ENCODE results near the gene ALDH1L2. TPM values are rescaled to one million over a fixed set of nuclear protein-coding genes. Genes with fewer than 3 reads are reported as not detected.
"Not testable (repeated sequence)": the region's sequence is repeated elsewhere in the genome, so short reads cannot be mapped to it uniquely, and the experiment has no call there.

The ALDH1L2 gene
- total RNA-seq, 4 donors from 2014 or later: 0.95 to 4.0 (median 1.7) TPM

DNA sequence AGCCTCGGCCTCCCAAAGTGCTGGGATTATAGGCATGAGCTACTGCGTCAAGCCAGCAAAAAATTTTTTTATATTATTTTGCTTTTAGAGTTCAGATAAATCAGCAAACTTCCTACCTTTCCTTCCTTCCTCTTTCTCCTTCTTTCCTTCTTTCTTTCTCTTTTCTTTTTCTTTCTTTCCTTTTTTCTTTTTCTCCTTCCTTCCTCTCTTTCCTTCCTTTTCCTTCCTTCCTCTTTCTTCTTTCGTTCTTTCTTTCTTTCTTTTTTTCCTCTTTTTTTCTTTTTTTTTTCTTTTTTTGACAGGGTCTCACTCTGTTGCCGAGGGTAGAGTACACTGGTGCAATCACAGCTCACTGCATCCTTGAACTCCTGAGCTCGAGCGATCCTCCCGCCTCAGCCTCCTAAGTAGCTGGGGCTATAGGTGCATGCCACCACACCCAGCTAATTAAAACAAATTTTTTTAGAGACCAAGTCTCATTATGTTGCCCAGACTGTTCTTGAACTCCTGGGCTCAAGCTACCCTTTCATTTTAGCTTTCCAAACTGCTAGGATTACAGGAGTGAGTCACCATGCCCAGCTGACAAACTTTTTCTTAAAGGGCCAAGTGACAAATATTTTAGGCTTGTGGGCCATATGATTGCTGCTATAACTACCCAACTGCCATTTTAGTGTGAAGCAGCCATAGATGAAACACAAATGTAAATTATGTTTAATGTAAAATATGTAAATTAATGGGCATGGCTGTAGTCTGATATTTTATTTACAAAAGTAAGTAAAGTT lies 16.1 kb upstream of the ALDH1L2 start:
- H3K27ac ChIP-seq: no peak overlapping the region
- ATAC-seq (no peak), DNase-seq (no peak)

DNA sequence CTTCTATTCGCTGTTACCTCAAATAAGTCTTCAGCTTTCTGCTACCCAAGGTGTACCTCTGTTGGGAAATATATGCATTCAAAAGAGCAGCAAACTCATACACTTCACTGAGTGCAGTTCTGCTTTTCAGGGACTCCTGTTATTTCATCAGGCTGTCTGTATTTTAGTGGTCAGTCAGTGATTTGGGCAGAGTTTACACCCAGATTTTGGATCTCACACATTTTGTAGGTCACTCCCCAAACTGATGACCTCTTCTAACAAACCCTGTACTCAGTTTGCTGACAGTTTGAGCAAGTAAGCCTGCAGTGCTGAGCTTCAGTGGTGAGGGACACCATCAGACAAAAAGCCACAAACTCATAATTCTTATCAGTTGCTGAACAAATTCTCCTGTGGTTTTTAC lies 15.1 kb upstream of the ALDH1L2 start:
- TF ChIP-seq, protein P1, sequence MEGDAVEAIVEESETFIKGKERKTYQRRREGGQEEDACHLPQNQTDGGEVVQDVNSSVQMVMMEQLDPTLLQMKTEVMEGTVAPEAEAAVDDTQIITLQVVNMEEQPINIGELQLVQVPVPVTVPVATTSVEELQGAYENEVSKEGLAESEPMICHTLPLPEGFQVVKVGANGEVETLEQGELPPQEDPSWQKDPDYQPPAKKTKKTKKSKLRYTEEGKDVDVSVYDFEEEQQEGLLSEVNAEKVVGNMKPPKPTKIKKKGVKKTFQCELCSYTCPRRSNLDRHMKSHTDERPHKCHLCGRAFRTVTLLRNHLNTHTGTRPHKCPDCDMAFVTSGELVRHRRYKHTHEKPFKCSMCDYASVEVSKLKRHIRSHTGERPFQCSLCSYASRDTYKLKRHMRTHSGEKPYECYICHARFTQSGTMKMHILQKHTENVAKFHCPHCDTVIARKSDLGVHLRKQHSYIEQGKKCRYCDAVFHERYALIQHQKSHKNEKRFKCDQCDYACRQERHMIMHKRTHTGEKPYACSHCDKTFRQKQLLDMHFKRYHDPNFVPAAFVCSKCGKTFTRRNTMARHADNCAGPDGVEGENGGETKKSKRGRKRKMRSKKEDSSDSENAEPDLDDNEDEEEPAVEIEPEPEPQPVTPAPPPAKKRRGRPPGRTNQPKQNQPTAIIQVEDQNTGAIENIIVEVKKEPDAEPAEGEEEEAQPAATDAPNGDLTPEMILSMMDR (IDR thresholded peaks at IDR 0.05 in 4 of 5, conservative IDR thresholded peaks at IDR 0.05 in 1 of 5): no peak
- no peak for TF ChIP-seq POLR2A (IDR thresholded peaks at IDR 0.05)

More for the DNA sequence above, 16.1 kb upstream of the ALDH1L2 start:
- TF ChIP-seq POLR2A (IDR thresholded peaks at IDR 0.05): no peak
- TF ChIP-seq, protein P1 (IDR thresholded peaks at IDR 0.05 in 4 of 5, conservative IDR thresholded peaks at IDR 0.05 in 1 of 5): no peak
- H3K36me3 ChIP-seq: no peaks in the 10 kb centered on the region
- intact Hi-C loops (cut with DNase I; ENCODE audit: low total_unique reads): no loop called here
- in situ Hi-C loops (cut with MboI; ENCODE audit: low sequenced_read_pairs in 4 of 4): loop anchor here in 1 of 4 donors (25.0 kb wide), 1 partner anchor 1138 kb away; the partner anchor contains the start of gene TDG
- H3K4me1 ChIP-seq: no peaks in the 10 kb centered on the region
- no peaks in the 10 kb centered on the region for H3K27me3 ChIP-seq
- no peak overlapping the region for H3K4me3 ChIP-seq
- no peaks in the 10 kb centered on the region for H3K9me3 ChIP-seq

DNA sequence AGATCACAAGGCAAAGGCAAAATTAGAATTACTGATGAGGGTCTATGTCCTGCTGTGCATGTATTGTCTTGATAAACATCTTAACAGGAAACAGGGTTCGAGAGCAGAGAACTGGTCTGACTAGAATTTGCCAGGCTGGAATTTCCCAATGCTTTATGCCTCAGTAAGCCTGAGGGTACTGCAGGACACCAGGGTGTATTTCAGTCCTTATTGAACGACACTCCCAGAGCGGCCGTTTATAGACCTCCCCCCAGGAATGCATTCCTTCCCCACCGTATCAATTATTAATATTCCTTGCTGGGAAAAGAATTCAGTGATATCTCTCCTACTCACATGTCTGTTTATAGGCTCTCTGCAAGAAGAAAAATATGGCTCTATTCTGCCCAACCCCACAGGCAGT lies 11.1 kb upstream of the ALDH1L2 start:
- H3K27ac ChIP-seq; H3K4me1 ChIP-seq; H3K27me3 ChIP-seq; ATAC-seq; H3K9me3 ChIP-seq; in situ Hi-C loops (cut with MboI; ENCODE audit: low sequenced_read_pairs in 4 of 4); H3K36me3 ChIP-seq; DNase-seq; intact Hi-C loops (cut with DNase I; ENCODE audit: low total_unique reads); H3K4me3 ChIP-seq: not testable (repeated sequence)

More for the DNA sequence above, 15.1 kb upstream of the ALDH1L2 start:
- ATAC-seq: no peak
- no peak for DNase-seq
- H3K27ac ChIP-seq: no peak overlapping the region
- in situ Hi-C loops (cut with MboI; ENCODE audit: low sequenced_read_pairs in 4 of 4): no loop called here
- H3K27me3 ChIP-seq: no peaks in the 10 kb centered on the region
- H3K9me3 ChIP-seq: no peaks in the 10 kb centered on the region
- H3K36me3 ChIP-seq: no peaks in the 10 kb centered on the region
- H3K4me3 ChIP-seq: no peak overlapping the region
- H3K4me1 ChIP-seq: no peaks in the 10 kb centered on the region
- intact Hi-C loops (cut with DNase I; ENCODE audit: low total_unique reads): no loop called here

DNA sequence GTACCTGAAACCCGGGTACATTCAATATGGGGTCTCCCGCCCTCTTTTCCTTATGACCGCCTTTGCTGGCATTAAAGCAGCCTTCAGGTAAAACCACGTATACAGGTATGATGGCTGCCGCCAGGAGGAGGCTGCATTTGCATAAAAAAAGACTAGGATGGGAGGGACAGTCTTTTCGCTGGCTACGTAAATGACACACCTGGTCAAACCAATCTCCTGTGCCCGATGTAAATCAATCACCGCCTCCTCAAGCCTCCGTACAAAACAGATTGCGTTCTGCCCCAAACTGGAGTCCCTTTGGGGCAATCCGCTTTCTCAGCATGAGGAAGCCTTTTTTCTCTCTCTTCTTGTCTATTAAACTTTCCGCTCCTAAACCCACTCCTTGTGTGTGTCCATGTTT lies 8.1 kb upstream of the ALDH1L2 start:
- ATAC-seq: no peak
- intact Hi-C loops (cut with DNase I; ENCODE audit: low total_unique reads): no loop called here
- TF ChIP-seq POLR2A (IDR thresholded peaks at IDR 0.05): no peak
- TF ChIP-seq, protein P1 (IDR thresholded peaks at IDR 0.05 in 4 of 5, conservative IDR thresholded peaks at IDR 0.05 in 1 of 5): no peak
- no peak for DNase-seq
- H3K9me3 ChIP-seq: no peaks in the 10 kb centered on the region
- H3K4me3 ChIP-seq: no peak overlapping the region
- no peaks in the 10 kb centered on the region for H3K27me3 ChIP-seq
- H3K36me3 ChIP-seq: no peaks in the 10 kb centered on the region
- H3K4me1 ChIP-seq: no peaks in the 10 kb centered on the region
- H3K27ac ChIP-seq: no peak overlapping the region
- in situ Hi-C loops (cut with MboI; ENCODE audit: low sequenced_read_pairs in 4 of 4): no loop called here

DNA sequence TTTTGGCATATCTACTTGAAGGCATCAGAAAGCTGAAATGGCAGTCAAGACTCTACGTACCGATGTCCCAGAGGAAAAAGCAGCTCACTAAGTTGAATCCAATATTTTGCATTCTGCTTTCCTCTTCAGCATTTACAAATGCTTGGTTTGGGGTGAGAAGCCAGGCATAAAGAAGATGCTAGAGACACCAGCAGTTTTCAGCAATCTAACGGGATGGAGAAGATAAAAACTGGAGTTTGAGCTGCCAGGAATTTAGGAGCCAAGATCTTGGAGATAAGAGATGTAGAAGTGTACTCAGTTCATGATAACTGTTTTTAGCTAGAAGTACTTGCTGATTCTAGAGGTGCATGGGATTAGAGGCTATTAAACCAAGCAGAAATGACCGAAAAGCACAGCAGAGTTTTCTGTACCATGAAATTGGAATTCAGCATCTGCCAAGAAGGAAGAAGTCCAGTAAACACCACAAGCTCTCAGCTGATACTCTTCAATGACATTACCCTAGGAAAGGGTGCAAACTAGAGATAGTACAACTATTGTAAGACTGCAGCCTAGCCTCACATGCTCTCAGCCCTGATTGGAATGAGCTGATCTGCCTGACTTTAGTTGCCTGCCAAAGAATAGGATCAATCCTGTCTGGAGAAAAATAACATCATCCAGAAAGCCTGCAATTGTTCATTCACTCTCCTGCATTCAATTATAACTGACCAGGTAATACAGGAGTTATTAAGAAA lies 7.4 kb upstream of the ALDH1L2 start:
- DNase-seq (no peak), ATAC-seq (no peak)
- TF ChIP-seq, protein P1 (IDR thresholded peaks at IDR 0.05 in 4 of 5, conservative IDR thresholded peaks at IDR 0.05 in 1 of 5): no peak
- no peak for TF ChIP-seq POLR2A (IDR thresholded peaks at IDR 0.05)
- intact Hi-C loops (cut with DNase I; ENCODE audit: low total_unique reads) (no loop called here), in situ Hi-C loops (cut with MboI; ENCODE audit: low sequenced_read_pairs in 4 of 4) (no loop called here)
- Histone ChIP-seq H3K4me3 (no peak overlapping the region), H3K36me3 (no peaks in the 10 kb centered on the region), H3K27ac (no peak overlapping the region), H3K9me3 (no peaks in the 10 kb centered on the region), H3K4me1 (no peaks in the 10 kb centered on the region), H3K27me3 (no peaks in the 10 kb centered on the region)

Measured in gastrocnemius medialis (tissue), 4 donors.